PC-3 (cell line): ENCODE data around the gene ABCC2. TPM values are rescaled to one million over a fixed set of nuclear protein-coding genes. Genes with fewer than 3 reads are reported as not detected.

Source experiments
- ATAC-seq: fragments of 200-7000 bp; cut with Tn5 transposase; 2 replicates; pipeline ENCODE4 v1.9.1; 2020; ENCODE audit warnings: mild to moderate bottlenecking, moderate library complexity
- BruUV-seq: library from RNA; stranded (reverse); fragments of 400-500 nt; replicated peaks from 2 replicates; lab custom pipeline; 2021; lab: Mats Ljungman, UMichigan
- CTCF ChIA-PET: fragments of 300-600 bp; sonication (Branson Sonifier 250); formaldehyde crosslinking; loops from one replicate; lab custom pipeline; 2022; ENCODE audit warnings: antibody characterized with exemption; lab: Charles Lee
- POLR2A ChIA-PET: fragments of 300-600 bp; sonication (Branson Sonifier 250); formaldehyde crosslinking; loops from one replicate; lab custom pipeline; 2022; ENCODE audit warnings: antibody characterized with exemption; ENCODE audit not compliant: unreplicated experiment; lab: Charles Lee
- DNase-seq: peaks from one replicate; pipeline ENCODE4 v3.0.0-alpha.2; 2015
- H2AFZ ChIP-seq: fragments of 300-600 bp; sonication (generic); 2 replicates; pipeline ENCODE4 v1.6.0; 2016; ENCODE audit warnings: antibody characterized with exemption, low read length
- H3F3A ChIP-seq: fragments of 300-600 bp; sonication (generic); one replicate; pipeline ENCODE4 v1.6.0; 2017; ENCODE audit warnings: antibody characterized with exemption, low read length, control low read depth, mild to moderate bottlenecking; ENCODE audit not compliant: unreplicated experiment
- H3K27ac ChIP-seq: fragments of 300-600 bp; sonication (generic); 2 replicates; pipeline ENCODE4 v1.5.1; 2016; ENCODE audit warnings: mild to moderate bottlenecking, low read length
- H3K27me3 ChIP-seq: fragments of 300-600 bp; sonication (generic); 2 replicates; pipeline ENCODE4 v1.6.1; 2016; ENCODE audit warnings: low read length, mixed read lengths
- H3K36me3 ChIP-seq: fragments of 300-600 bp; sonication (generic); 2 replicates; pipeline ENCODE4 v1.6.1; 2016; ENCODE audit warnings: low read depth, mixed run types, low read length, mixed read lengths
- H3K4me1 ChIP-seq: fragments of 300-600 bp; sonication (generic); 2 replicates; pipeline ENCODE4 v1.5.1; 2016; ENCODE audit warnings: low read length; ENCODE audit not compliant: insufficient read depth
- H3K4me2 ChIP-seq: fragments of 300-600 bp; sonication (generic); 2 replicates; pipeline ENCODE4 v1.6.0; 2016; ENCODE audit warnings: low read length
- H3K4me3 ChIP-seq: fragments of 300-600 bp; sonication (generic); 2 replicates; pipeline ENCODE4 v1.5.1; 2016; ENCODE audit warnings: mild to moderate bottlenecking, low read length, mixed read lengths
- H3K79me2 ChIP-seq: fragments of 300-600 bp; sonication (generic); 2 replicates; pipeline ENCODE4 v1.6.1; 2017; ENCODE audit warnings: low read length, mixed read lengths
- H3K9ac ChIP-seq: fragments of 300-600 bp; sonication (generic); 2 replicates; pipeline ENCODE4 v1.6.0; 2016; ENCODE audit warnings: mild to moderate bottlenecking, low read length
- H3K9me2 ChIP-seq: fragments of 300-600 bp; sonication (generic); replicated peaks from 2 replicates; pipeline ENCODE4 v1.6.1; 2016; ENCODE audit warnings: mixed run types, low read length, mixed read lengths
- H3K9me3 ChIP-seq: fragments of 300-600 bp; sonication (generic); 2 replicates; pipeline ENCODE4 v1.6.1; 2016; ENCODE audit warnings: low read length, mixed read lengths
- H4K20me1 ChIP-seq: fragments of 300-600 bp; sonication (generic); 2 replicates; pipeline ENCODE4 v1.6.1; 2016; ENCODE audit warnings: low read length, mixed read lengths
- EZH2 ChIP-seq: fragments of 300-600 bp; sonication (generic); IDR thresholded peaks from one replicate; pipeline ENCODE4 v1.6.1; 2017; ENCODE audit warnings: antibody characterized with exemption, mild to moderate bottlenecking, low read length; ENCODE audit not compliant: unreplicated experiment
- EZH2phosphoT487 ChIP-seq: fragments of 300-600 bp; sonication (generic); IDR thresholded peaks from 2 replicates; pipeline ENCODE4 v1.6.1; 2018; ENCODE audit warnings: mild to moderate bottlenecking, antibody characterized with exemption, low read length, borderline replicate concordance
- intact Hi-C: fragments of 100-400 bp; cut with micrococcal nuclease; formaldehyde crosslinking; loops from 2 replicates; pipeline ENCODE4 v1.9.0; 2023
- total RNA-seq: library from RNA; depleted of rRNA; stranded (reverse); fragments of >200 nt; gene quantifications from 2 replicates; pipeline ENCODE4 v1.2.3, GENCODE V29; 2014
- TF ChIP-seq, protein P1 (sequence below): fragments of 300-600 bp; sonication (generic); conservative IDR thresholded peaks from 2 replicates; pipeline ENCODE4 v1.5.1; 2017; ENCODE audit warnings: antibody characterized with exemption, low read depth, mild to moderate bottlenecking, low read length

ABCC2 gene
- total RNA-seq, 1 experiment from 2014 or later = 2.4 TPM

DNA sequence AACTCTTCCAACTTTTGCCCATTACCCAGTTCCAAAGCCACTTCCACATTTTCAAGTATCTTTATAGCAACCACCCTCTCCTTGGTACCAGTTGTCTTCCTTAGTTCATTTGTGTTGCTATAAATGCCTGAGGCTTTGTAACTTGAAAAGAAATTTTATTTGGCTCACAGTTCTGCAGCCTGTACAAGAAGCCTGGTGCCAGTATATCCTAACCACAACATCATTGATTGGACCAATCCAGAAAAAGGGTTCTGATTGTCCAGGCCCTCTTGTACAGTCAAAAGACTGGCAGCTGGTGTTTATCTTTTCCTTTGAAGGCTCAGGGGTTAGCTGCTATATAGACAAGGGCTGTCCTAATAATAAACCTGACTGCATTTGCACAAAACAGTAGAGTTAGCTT, 21.1 kb upstream of the ABCC2 start:
- ChIA-PET POLR2A (no interaction called here), CTCF (no interaction called here)
- H3K9me3 ChIP-seq = no peaks in the 10 kb centered on the region
- no peaks in the 10 kb centered on the region for H3K9me2 ChIP-seq
- H3K27me3 ChIP-seq = no peaks in the 10 kb centered on the region
- H3F3A ChIP-seq = no peaks in the 10 kb centered on the region
- no peak for ATAC-seq
- BruUV-seq = no TSS peak
- H3K27ac ChIP-seq = no peak overlapping the region
- no peak overlapping the region for H3K4me3 ChIP-seq
- intact Hi-C loops = no loop called here
- DNase-seq = no peak
- no peak overlapping the region for H3K4me2 ChIP-seq
- no peaks in the 10 kb centered on the region for H3K79me2 ChIP-seq
- TF ChIP-seq EZH2 = no peak
- TF ChIP-seq, protein P1, sequence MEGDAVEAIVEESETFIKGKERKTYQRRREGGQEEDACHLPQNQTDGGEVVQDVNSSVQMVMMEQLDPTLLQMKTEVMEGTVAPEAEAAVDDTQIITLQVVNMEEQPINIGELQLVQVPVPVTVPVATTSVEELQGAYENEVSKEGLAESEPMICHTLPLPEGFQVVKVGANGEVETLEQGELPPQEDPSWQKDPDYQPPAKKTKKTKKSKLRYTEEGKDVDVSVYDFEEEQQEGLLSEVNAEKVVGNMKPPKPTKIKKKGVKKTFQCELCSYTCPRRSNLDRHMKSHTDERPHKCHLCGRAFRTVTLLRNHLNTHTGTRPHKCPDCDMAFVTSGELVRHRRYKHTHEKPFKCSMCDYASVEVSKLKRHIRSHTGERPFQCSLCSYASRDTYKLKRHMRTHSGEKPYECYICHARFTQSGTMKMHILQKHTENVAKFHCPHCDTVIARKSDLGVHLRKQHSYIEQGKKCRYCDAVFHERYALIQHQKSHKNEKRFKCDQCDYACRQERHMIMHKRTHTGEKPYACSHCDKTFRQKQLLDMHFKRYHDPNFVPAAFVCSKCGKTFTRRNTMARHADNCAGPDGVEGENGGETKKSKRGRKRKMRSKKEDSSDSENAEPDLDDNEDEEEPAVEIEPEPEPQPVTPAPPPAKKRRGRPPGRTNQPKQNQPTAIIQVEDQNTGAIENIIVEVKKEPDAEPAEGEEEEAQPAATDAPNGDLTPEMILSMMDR = no peak
- TF ChIP-seq EZH2phosphoT487 = no peak
- H3K36me3 ChIP-seq = peaks cover 7% of the 10 kb centered on the region; the same call in 1 of the 2 replicates
- no peaks in the 10 kb centered on the region for H4K20me1 ChIP-seq
- H2AFZ ChIP-seq = no peak overlapping the region
- H3K4me1 ChIP-seq = no peaks in the 10 kb centered on the region
- H3K9ac ChIP-seq = no peak overlapping the region

DNA sequence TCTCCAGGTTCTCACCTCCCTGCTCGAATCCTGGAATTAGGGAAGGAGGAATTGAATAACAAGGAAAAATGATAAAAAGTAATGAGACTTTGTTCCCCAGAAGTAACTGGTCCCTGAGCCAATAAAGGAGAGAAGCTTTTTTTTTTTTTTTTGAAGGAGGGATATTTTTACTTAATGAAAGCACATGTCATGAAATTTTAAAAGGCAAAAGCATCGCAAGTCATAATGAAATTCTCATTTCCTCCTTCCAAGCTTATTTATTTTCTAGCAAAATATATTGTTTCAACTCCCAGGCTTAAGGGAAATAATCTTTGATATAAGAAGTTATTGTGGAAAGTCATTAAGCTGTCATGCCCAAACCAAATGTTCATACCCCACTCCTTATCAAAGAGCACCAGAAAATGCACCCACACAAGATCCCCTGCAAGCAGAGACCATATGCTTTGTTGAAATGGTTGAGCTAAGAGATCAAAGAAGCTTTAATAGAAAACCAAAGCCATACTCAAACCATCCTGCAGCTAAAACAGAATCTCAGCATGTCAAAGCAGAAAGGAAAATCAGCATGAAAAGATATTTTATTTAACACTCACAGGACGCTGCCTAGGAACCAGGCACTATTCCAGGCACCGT, 16.7 kb upstream of the ABCC2 start:
- H3K4me2 ChIP-seq = no peak overlapping the region
- no TSS peak for BruUV-seq
- POLR2A ChIA-PET = interaction anchor here (0.7 kb wide), 1 partner anchor 272 kb away, joined by 3 read pairs; no protein-coding TSS in a partner anchor

DNA sequence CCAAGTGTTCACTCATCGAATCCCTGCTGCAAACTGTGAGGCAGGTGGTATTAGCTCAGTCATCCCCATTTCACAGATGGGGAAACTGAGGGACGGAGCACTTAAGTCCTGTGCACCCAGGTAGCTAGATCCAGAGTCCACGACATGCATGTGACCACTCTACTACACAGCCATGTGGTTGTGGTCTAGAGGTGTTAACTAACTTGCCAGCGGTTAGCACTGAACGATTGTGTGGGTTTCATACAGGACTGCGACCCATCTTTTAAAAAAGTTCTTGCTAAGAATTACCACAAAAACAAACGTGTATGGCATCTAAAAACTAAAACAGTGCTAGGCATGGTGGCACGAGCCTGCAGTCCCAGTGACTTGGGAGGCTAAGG, 16.1 kb upstream of the ABCC2 start:
- intact Hi-C loops = no loop called here
- DNase-seq = no peak
- no peak for ATAC-seq
- no peaks in the 10 kb centered on the region for H3K9me3 ChIP-seq
- H3K27ac ChIP-seq = no peak overlapping the region
- no peaks in the 10 kb centered on the region for H3K36me3 ChIP-seq
- no peaks in the 10 kb centered on the region for H3K9me2 ChIP-seq
- no peak overlapping the region for H2AFZ ChIP-seq
- no peaks in the 10 kb centered on the region for H3K79me2 ChIP-seq
- H3F3A ChIP-seq = no peaks in the 10 kb centered on the region
- TF ChIP-seq EZH2phosphoT487 = no peak
- TF ChIP-seq, protein P1 = no peak
- no peak for TF ChIP-seq EZH2
- BruUV-seq = no TSS peak
- no peak overlapping the region for H3K4me3 ChIP-seq
- H4K20me1 ChIP-seq = no peaks in the 10 kb centered on the region
- ChIA-PET POLR2A (no interaction called here), CTCF (no interaction called here)
- no peaks in the 10 kb centered on the region for H3K27me3 ChIP-seq
- no peaks in the 10 kb centered on the region for H3K4me1 ChIP-seq
- no peak overlapping the region for H3K4me2 ChIP-seq
- H3K9ac ChIP-seq = no peak overlapping the region

More for the DNA sequence above, 16.7 kb upstream of the ABCC2 start:
- Histone ChIP-seq H3K27me3 (no peaks in the 10 kb centered on the region), H3K27ac (no peak overlapping the region), H3F3A (no peaks in the 10 kb centered on the region), H3K79me2 (no peaks in the 10 kb centered on the region), H3K4me1 (no peaks in the 10 kb centered on the region), H3K9ac (no peak overlapping the region), H3K9me3 (no peaks in the 10 kb centered on the region), H4K20me1 (no peaks in the 10 kb centered on the region), H3K9me2 (no peaks in the 10 kb centered on the region), H3K36me3 (no peaks in the 10 kb centered on the region), H2AFZ (no peak overlapping the region), H3K4me3 (no peak overlapping the region)
- no peak for DNase-seq
- ATAC-seq = no peak
- CTCF ChIA-PET = no interaction called here
- TF ChIP-seq EZH2 (no peak), EZH2phosphoT487 (no peak)
- TF ChIP-seq, protein P1 = no peak
- intact Hi-C loops = no loop called here
